D721Med (cell line): ENCODE data around the gene AGXT.

Source experiments
- DNase-seq: peaks from one replicate; pipeline ENCODE4 v3.0.0; 2011; ENCODE audit warnings: low spot score; ENCODE audit not compliant: insufficient read length
- FAIRE-seq: peaks from 2 replicates; lab custom pipeline; 2011; peaks lifted over from hg19 to GRCh38; lab: Jason Lieb, UNC
- TF ChIP-seq, protein P1 (sequence below): IDR thresholded peaks from 2 replicates; pipeline ENCODE4 v1.5.1; 2012; ENCODE audit warnings: mild to moderate bottlenecking, control low read depth; ENCODE audit not compliant: insufficient read depth; ENCODE audit errors: missing control alignments

Gene AGXT

DNA sequence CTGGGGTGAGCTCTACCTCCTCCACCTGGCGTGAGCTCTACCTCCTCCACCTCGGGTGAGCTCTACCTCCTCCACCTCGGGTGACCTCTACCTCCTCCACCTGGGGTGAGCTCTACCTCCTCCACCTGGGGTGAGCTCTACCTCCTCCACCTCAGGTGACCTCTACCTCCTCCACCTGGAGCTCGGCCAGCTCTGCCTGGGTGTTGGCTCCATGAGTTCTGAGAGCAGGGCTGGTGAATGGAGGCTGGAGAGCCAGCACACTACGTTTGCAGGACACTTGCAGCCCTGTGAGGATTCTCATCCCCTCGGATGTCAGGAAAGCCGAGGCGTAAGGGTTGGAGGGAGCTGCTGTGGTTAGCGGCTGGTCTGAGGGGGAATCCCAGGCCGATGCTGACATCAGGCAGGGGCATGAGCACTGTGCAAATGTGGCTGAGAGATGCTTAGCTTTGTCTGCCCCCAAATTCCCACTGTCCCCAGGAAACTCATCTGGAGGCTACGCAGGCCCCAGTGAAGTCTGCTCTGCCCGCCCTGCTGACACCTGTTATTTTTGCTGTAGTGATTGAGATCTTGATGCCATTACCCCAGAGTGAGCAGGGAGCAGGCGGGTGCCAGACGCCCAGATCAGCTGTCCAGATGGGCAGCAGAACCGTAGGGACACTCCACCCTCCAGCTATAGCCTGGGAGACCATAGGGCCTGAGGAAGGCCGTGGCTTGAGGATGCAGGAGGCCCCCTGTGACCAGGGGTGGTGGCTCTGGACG, 40.8 kb downstream of the AGXT start:
- no peak for FAIRE-seq
- TF ChIP-seq, protein P1, sequence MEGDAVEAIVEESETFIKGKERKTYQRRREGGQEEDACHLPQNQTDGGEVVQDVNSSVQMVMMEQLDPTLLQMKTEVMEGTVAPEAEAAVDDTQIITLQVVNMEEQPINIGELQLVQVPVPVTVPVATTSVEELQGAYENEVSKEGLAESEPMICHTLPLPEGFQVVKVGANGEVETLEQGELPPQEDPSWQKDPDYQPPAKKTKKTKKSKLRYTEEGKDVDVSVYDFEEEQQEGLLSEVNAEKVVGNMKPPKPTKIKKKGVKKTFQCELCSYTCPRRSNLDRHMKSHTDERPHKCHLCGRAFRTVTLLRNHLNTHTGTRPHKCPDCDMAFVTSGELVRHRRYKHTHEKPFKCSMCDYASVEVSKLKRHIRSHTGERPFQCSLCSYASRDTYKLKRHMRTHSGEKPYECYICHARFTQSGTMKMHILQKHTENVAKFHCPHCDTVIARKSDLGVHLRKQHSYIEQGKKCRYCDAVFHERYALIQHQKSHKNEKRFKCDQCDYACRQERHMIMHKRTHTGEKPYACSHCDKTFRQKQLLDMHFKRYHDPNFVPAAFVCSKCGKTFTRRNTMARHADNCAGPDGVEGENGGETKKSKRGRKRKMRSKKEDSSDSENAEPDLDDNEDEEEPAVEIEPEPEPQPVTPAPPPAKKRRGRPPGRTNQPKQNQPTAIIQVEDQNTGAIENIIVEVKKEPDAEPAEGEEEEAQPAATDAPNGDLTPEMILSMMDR: no peak
- DNase-seq: no peak

DNA sequence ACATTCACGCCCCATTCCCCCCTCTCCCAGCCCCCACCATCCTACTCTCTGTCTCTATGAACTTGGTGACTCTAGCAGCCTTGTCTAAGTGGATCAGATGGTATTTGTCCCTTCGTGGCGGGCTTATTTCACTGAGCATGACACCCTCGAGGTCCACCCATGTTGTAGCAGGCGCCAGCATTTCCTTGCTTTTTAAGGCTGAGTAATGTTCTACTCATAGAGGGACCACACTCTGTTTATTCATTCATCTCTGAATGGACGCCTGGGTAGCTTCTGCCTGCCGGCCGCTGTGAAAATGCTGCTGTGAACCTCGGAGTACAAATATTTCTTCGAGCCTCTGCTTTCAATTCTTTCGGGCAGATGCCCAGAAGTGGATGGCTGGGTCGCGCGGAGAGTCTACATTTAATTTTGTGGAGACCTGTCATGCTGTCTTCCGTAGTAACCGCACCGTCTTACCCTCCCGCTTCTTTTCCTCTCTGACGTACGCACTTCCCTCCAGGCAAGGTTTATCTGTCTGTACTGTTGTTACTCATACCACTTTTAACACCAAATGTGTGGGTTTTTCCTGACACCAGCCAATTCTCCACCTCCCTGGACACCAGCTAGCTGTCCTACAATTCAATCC, 43.1 kb downstream of the AGXT start:
- TF ChIP-seq, protein P1: no peak
- FAIRE-seq (no peak), DNase-seq (no peak)

DNA sequence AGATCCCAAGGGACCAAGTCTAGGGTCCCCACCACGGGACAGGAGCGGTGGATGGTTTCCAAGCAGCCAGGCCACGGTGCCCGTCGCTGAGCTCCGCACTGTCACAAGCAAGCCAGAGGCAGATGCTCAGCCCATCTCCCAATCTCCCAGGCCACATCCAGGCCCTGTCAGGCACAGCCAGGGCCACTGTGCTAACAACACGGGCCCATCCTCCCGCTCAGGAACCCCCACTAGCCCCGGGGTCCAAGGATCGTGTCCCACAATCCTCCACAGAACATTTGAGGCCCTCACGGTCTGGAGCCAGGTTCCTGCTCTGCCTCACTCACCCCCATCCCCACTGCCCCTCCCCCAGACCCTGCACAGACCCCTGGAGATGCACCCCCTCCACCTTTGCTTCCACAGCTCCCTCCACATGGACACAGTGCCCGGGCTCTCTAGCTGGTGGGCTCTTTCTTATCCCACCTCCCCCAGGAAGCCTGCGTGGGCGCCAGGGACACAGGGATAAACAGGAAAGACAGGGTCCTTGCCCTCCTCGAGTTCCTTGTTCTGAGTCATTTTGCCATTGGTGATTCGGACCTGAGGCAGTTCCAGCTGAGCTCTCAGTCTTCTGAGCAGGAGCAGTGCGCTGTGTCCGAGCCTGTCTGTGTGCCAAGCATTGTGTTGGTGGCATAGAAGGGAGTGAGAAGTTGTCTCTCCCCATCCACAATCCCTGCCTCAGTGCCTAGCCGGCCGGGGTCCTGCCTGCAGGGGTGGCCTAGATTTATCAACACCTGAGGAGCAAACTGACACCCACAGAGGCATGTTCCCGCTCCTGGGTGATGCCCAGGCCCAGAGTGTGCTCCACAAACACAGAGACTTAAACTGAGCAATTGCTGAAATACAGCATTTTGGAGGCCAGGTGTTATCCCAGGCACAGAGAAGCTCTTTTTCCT, 44.5 kb downstream of the AGXT start:
- no peak for DNase-seq
- TF ChIP-seq, protein P1: no peak
- FAIRE-seq: no peak

DNA sequence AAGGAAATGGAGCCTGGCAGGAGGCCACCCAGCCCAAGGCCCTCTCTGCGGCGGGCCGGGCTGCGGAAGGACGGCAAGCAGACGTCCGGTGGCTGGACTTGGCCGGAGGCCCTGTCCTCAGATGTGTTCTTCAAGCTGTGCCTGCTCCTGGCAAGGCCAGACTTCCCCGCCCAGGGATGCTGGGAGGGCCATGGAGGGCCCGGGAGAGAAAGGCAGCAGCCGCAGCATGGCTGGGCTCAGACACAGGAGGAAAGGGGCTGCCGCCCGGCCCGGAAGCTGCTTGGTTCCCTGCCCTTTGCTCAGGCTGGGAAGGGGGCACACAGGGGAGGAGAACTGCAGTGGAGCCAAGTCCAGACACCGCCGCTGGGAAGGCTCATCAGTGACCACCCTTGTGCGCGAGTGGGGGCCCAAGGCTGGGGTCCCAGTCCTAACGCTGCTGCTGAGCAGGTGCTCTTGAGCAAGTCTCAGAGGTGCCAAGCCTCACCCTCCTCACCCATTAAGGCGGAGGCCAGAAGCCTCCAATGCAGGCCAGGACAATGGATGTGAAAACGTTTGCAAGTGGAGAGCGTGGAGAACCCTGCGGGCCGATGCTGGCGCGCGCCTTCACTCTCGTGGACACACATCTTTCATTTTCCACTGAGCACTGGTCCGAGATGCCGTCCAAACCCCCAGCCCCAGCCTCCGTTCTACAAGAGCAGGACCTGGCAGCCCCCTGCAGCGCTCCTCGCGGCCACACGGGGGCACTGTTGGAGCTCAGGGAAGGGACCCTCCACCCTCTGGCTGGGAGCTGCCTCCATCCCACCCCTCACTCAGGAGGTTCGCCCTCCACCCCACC, 45.4 kb downstream of the AGXT start:
- DNase-seq (peak; percentile 90), FAIRE-seq (no peak)
- TF ChIP-seq, protein P1: peak; percentile 63

DNA sequence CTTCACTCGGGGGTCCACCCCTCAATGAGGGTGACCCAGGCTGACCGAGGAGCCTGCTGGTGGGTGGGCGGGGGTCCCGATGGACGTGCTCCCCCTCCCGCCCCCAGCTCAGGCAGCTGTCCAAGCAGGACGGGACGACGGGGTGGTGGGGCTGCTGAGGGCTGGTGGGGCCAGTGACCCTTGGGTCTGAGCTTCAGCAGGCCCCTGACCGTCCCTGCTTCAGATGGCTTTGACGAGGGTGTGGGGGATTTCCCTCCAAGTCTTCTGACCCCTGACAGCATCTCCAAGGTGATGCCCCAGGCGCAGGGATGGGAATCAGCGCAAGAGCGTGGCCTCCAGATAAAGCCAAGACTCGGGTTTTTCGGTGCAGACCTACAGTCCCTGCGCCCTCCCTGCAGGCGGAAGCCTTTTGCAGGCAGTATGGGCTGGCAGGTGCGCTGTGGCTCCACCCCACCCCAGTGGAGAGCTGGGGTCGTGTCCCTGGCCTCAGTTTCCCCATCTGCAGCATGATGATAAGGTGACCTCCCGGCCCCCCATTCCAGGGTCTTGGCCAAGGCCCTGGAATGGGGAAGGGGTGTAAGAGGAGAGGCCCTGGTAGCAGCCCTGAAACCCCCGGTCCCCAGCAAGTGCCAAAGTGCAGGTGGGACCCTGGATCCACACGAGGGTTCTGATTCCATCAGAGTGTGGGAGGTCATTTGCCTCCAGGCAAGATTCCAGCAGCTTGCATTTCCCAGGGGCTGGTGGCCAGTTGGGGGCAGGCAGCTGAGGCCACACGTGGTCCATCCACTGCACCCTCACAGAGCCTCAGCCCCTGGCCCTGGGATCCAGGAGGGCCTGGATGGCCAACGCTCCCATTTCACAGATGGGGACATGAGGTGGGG, 46.3 kb downstream of the AGXT start:
- DNase-seq: no peak
- no peak for FAIRE-seq
- TF ChIP-seq, protein P1: no peak
